Keratinocyte (primary cell): Measurements from ENCODE around the gene BCAP31.

Source experiments
- CTCF ChIP-seq, 3 experiments: IDR thresholded peaks in 1 of 3; conservative IDR thresholded peaks in 1 of 3; optimal IDR thresholded peaks in 1 of 3; 2 replicates in 2 of 3; 3 replicates in 1 of 3; pipeline versions ENCODE3 to v1.5.1; 2011; ENCODE audit warnings: low read length in 3 of 3, mild to moderate bottlenecking in 3 of 3, moderate library complexity in 2 of 3, control low read depth in 1 of 3, inconsistent platforms in 1 of 3; ENCODE audit not compliant: insufficient read depth in 2 of 3; ENCODE audit errors: extremely low read depth in 1 of 3
- EZH2 ChIP-seq: IDR thresholded peaks from one replicate; pipeline ENCODE4 v1.6.1; 2012; ENCODE audit warnings: inconsistent platforms, mild to moderate bottlenecking, low read length, moderate library complexity

DNA sequence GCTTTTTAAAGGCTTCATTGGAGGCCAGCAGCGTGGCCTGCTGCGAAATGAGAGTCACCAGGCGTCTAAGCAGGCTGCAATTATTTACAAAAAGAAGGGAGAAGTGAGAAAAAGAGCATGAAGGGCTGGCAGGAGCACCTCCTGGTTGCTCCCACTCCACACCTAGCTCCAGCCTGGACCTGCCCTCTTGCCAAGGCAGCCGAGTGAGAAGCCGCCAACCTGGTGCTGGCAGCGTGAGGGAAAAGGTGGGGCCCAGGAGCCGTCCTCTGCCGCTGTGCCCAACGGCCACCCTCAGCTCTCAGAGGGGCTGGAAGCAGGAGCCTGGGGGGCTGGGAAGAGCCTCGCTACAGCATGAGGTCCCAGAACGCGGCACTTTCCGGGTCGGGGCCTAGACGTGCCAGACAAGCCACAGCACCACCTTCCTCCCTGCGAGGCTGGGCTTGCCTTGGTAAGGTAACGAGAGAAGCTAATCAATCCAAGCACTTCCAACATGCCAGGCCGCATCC, 20.1 kb downstream of the BCAP31 start:
- TF ChIP-seq CTCF (optimal IDR thresholded peaks at IDR 0.05 in 1 of 3, IDR thresholded peaks at IDR 0.05 in 1 of 3, conservative IDR thresholded peaks at IDR 0.05 in 1 of 3; ENCODE audit: extremely low read depth in 1 of 3, insufficient read depth in 2 of 3, low read length in 3 of 3) (no peak), EZH2 (no peak)
